Brain microvascular endothelial cell (primary cell): ENCODE measurements around the gene ZCCHC18.
A peak's percentile ranks its signal among the peaks of the same experiment; 100 is the strongest.

Experiments
- DNase-seq: peaks from one replicate; pipeline ENCODE4 v3.0.0-alpha.2; 2020
- H3K27ac ChIP-seq: fragments of 250-450 bp; sonication (Bioruptor Pico); 2 replicates; pipeline ENCODE4 v1.5.1; 2020; ENCODE audit warnings: mild to moderate bottlenecking, moderate library complexity
- H3K27me3 ChIP-seq: fragments of 250-450 bp; sonication (Bioruptor Pico); replicated peaks from 2 replicates; pipeline ENCODE4 v1.5.1; 2020; ENCODE audit warnings: mild to moderate bottlenecking
- H3K36me3 ChIP-seq: fragments of 250-450 bp; sonication (Bioruptor Pico); replicated peaks from 2 replicates; pipeline ENCODE4 v1.5.1; 2020; ENCODE audit warnings: mild to moderate bottlenecking
- H3K4me3 ChIP-seq: 2 replicates; pipeline ENCODE4 v1.5.1; 2011; ENCODE audit warnings: low read depth, mild to moderate bottlenecking, control low read depth, low read length, moderate library complexity
- in situ Hi-C: cut with HindIII; loops from 2 replicates; pipeline ENCODE4 v1.10.0; 2017; ENCODE audit warnings: low sequenced_read_pairs, low pct_ligation_motif_present
- TF ChIP-seq, protein P1 (sequence below): IDR thresholded peaks from 2 replicates; pipeline ENCODE4 v1.5.1; 2011; ENCODE audit warnings: low read depth, mild to moderate bottlenecking, moderate library complexity, low read length, control low read depth, inconsistent platforms; ENCODE audit errors: missing control alignments

Gene ZCCHC18

DNA sequence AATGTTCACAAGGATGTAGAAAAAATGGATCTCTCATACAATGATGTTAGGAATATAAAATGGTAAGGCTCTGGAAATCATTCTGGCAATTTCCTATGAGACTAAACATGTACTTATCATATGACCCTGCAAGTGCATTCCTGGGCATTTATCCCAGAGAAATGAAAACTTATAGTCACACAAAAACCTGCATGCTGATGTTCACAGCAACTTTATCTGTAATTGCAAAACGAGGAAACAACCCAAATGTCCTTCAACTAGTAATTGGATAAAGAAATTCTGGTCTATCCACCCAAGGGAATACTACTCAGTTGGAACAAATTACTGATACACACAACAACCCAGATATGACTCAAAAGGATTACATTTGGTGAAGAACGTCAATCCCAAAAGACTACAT, 14.5 kb downstream of the ZCCHC18 start:
- Histone ChIP-seq H3K4me3 (no peak overlapping the region), H3K27me3 (no peaks in the 10 kb centered on the region), H3K27ac (no peak overlapping the region), H3K36me3 (no peaks in the 10 kb centered on the region)
- TF ChIP-seq, protein P1, sequence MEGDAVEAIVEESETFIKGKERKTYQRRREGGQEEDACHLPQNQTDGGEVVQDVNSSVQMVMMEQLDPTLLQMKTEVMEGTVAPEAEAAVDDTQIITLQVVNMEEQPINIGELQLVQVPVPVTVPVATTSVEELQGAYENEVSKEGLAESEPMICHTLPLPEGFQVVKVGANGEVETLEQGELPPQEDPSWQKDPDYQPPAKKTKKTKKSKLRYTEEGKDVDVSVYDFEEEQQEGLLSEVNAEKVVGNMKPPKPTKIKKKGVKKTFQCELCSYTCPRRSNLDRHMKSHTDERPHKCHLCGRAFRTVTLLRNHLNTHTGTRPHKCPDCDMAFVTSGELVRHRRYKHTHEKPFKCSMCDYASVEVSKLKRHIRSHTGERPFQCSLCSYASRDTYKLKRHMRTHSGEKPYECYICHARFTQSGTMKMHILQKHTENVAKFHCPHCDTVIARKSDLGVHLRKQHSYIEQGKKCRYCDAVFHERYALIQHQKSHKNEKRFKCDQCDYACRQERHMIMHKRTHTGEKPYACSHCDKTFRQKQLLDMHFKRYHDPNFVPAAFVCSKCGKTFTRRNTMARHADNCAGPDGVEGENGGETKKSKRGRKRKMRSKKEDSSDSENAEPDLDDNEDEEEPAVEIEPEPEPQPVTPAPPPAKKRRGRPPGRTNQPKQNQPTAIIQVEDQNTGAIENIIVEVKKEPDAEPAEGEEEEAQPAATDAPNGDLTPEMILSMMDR = no peak
- no peak for DNase-seq
- in situ Hi-C loops = no loop called here

GRCh38 chrX:104130808-104131207, 18.5 kb downstream of the ZCCHC18 start:
- H3K4me3 ChIP-seq = no peak overlapping the region
- DNase-seq = no peak
- TF ChIP-seq, protein P1 = no peak
- in situ Hi-C loops = no loop called here
- no peaks in the 10 kb centered on the region for H3K27me3 ChIP-seq
- no peak overlapping the region for H3K27ac ChIP-seq
- no peaks in the 10 kb centered on the region for H3K36me3 ChIP-seq

- TF ChIP-seq, protein P1 = no peak
- DNase-seq = no peak
- Histone ChIP-seq H3K27ac (no peak overlapping the region), H3K4me3 (no peak overlapping the region), H3K36me3 (no peaks in the 10 kb centered on the region), H3K27me3 (no peaks in the 10 kb centered on the region)
- in situ Hi-C loops = no loop called here
These were observed 22.4 kb downstream of the ZCCHC18 start for GRCh38 chrX:104134583-104135261.

- in situ Hi-C loops = no loop called here
- Histone ChIP-seq H3K27me3 (no peaks in the 10 kb centered on the region), H3K36me3 (no peaks in the 10 kb centered on the region), H3K27ac (no peak overlapping the region), H3K4me3 (no peak overlapping the region)
- TF ChIP-seq, protein P1 = no peak
- DNase-seq = no peak
These were observed 23.4 kb downstream of the ZCCHC18 start for GRCh38 chrX:104135677-104136076.

- no peaks in the 10 kb centered on the region for H3K36me3 ChIP-seq
- H3K4me3 ChIP-seq = peak overlapping the region; percentile 51
- TF ChIP-seq, protein P1 = peak; percentile 81
- H3K27ac ChIP-seq = peak overlapping the region; percentile 51
- peak; percentile 73 for DNase-seq
- in situ Hi-C loops = no loop called here
- no peaks in the 10 kb centered on the region for H3K27me3 ChIP-seq
These were observed 24.1 kb downstream of the ZCCHC18 start for GRCh38 chrX:104136241-104137019.
